NOMO-1 treated with DMSO at 0.1 percent for 48 hours (cell line): ENCODE measurements around the gene HIPK4.
A peak's percentile ranks its signal among the peaks of the same experiment; 100 is the strongest.

Experiments used
- DNase-seq: peaks from one replicate; lab custom pipeline; 2025; ENCODE audit not compliant: unreplicated experiment; lab: John Stamatoyannopoulos, UW

The HIPK4 gene

DNA sequence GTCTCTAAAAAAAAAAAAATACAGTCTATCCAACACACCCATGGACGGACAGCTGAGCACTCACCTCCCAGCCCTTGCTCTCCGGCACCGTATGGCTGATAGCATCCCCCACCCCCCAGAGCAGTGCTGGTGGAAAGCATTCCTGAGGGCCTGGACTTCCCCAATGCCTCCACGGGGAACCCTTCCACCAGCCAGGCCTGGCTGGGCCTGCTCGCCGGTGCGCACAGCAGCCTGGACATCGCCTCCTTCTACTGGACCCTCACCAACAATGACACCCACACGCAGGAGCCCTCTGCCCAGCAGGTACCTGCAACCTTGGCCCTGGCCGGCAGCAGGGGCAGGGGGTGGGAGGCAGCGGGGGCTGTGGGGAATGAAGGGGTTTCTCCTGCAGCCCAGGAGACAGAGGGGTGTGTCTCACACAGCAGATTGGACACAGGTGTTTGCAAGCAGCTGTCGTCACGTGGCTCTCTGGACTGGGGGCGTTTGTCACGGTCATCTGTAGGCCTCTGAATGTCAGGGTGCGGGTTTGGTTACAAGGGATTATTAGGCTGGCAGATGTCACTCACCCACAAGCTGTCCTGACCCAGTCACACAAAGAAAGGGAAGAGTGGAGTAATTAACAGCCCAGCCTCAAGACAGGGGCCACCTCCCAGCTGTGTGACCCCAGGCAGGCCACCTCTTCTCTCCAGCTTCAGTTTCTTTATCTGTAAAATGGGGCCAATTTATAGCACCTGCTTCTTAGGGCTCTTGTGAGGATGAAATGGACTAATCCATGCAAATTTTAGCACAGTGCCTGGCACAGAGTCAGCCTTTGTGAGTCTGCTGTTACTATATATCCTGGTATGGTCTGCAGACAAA lies 22.2 kb downstream of the HIPK4 start:
- DNase-seq = no peak

DNA sequence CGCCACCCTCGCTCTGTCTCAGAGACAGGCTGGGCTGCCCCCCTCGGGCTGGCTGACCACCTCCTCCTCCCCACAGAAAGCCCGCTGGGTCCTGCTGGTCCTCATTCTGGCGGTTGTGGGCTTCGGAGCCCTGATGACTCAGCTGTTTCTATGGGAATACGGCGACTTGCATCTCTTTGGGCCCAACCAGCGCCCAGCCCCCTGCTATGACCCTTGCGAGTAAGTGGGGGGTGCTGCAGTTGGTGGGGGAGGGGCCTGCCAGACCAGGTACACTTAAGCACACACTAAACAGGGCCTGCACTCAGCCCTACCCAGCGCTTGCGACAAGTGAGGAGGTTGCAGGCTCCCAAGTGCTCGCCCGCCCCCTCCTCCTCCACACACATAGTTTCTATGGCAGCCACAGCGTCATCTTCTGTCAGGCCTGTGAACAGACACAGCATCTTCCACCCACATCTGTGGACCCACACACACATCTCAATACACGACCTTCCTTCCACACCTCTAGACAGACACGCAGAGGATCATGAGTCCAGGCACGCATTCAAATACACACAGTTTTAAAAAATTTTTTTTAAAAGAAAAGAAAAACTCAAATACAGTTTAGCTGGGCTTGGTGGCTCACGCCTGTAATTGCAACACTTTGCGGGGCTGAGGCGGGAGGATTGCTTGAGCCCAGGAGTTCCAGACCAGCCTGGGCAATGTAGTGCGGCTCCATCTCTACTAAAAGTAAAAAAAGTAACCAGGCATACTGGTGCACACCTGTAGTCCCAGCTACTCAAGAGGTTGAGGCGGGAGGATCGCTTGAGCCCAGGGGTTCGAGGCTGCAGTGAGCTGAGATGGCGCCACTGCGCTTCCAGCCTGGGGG lies 23.1 kb downstream of the HIPK4 start:
- DNase-seq = peak; percentile 39

DNA sequence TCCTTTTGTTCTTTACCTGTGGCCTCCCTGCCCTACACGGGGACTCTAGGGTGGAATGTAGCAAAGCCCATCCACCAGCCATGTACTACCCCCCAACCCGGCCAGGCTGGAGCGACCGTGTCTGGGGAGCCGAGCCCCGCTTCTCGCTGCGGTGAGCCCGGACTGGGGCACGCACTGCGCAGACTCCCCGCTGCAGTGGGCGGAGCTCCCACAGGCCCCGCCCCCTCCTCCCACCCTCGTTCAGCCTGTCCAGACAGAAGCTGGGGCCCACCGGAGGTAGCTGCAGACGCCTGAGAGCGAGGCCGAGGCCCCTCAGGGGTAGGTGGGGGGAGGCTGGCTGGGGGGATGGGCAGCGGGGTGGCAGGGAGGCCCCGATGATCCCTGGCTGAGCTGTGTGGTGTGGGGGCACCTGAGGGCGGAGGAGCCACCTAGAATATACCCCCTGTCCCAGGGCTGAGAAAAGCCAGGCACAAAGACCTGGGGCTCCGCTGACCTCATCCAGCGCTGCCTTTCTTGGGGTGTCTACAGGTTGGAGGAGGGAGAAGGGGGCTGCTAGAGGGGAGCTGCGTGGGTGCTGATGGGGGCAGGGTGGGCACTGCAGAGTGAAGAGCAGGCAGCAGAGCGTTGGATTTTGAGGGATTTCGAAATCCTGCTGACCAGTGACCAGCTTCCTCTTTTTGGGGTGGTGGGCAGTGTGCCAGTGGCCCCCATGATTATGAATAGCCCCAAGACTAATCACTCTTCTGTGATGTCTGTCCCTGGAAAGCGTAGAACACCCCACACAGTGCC lies 24.2 kb downstream of the HIPK4 start:
- peak; percentile 62 for DNase-seq

DNA sequence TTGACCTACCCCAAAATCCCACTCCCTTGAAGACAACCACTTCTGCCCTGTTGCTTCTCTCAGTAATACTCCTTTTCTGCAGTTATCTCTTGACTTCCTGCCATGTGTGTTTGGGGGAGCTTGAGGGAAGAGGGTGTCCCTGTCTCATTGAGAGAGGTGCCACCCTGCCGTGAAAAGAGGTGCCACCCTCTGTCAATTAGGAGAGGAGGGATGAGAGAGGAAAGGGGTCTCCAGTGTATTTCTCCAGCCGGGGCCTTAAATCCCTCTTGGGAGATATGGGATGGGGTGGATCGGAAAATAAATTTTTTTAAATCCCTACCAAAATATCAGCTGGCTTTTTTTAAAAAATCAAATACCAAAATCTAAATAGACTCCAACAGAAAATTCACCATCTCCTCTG lies 25.0 kb downstream of the HIPK4 start:
- no peak for DNase-seq

DNA sequence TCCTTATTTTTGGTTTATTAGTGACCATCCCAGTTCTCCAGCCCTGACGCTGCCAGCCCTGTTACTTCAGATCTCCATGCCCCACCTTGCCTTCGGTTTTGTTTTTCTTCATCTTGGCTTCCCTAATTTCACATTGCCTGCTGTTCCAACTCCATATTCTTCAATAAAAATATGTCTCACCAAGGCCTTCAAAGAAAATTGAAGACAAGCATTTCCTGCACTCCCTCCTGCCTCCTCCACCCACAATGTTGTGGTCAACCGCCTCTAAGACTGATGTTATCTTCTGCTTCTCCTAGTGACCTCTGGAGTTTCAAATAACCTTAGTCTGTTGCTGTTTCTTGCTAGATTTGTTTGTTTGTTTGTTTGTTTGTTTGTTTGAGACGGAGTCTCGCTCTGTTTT lies 26.9 kb downstream of the HIPK4 start:
- DNase-seq = peak; percentile 79

DNA sequence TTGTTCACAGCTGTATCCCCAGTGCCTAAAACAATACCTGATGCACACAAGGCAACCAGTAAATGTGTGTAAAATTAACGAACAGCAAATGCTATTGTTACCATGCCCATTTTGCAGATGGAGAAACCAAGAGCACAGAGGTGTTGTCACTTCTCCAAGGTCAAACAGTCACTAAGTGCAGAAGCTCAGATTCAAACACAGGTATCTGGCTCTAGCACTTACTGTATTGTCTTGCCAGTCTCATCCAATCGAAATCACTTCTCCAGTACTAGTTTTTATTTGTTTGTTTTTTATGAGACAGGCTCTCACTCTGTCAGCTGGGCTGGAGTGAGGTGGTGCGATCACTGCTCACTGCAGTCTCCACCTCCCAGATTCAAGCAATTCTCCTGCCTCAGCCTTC lies 27.8 kb downstream of the HIPK4 start:
- no peak for DNase-seq

DNA sequence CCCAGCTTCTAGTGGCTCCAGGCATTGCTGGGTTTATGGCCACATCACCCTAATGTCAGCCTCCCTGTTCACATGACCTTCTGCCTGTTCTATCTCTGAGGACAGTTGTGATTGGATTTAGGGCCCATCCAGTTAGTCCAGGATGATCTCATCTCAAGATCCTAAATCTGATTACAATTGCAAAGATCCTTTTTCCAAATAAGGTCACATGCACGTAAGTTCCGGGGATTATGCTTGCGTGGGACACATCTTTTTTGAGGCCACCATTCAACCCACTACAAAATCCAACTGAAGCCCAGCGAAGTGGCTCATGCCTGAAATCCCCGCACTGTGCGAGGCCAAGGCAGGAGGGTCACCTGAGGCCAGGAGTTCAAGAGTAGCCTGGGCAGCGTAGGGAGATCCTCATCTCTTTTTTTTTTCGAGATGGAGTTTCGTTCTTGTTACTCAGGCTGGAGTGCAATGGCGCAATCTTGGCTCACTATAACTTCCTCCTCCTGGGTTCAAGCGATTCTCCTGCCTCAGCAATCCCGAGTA lies 29.2 kb downstream of the HIPK4 start:
- DNase-seq = peak; percentile 30

DNA sequence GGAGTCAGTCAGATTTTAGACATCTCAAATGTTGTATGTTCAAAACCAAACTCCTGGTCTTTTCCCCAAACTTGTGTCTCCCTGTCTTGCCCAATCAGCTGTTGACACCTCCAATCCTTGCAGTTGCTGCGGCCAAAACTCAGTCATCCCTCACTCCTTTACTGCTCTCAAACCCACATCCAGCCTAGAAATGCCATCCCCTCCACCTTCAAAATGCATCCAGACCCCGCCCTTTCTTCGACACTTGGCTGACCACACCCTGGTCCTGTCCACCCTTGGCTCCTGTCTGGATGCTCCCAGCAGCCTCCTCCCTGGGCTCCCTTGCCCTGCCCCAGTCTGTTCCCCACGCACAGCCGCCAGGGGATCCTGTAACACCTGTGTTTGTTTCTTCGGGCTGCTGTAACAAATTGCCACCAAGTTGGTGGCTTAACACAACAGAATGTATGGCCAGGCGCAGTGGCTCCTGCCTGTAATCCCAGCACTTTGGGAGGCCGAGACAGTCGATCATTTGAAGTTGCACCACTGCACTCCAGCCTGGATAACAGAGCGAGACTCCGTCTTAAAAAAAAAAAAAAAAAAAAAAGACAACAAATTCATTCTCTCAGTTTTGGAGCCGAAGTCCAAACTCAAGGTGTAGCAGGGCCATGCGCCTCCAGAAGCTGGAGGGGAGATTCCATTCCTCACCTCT lies 29.8 kb downstream of the HIPK4 start:
- no peak for DNase-seq

DNA sequence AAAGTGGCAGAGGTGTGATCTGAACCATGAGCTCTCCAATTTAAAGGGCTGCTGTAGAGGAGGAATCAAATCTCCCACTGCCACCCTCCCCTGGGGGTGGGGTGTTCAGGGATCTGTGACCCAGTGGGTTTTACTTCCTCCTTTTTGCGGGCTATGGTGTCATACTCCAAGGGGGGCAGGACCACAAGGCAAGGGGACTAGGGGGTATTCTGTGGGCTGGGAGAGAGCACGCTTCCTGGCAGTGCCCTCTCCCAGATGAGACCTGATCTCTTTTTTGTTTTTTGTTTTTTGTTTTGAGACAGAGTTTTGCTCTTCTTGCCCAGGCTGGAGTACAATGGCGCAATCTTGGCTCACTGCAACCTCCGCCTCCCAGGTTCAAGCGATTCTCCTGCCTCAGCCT lies 31.2 kb downstream of the HIPK4 start:
- DNase-seq = peak; percentile 88

DNA sequence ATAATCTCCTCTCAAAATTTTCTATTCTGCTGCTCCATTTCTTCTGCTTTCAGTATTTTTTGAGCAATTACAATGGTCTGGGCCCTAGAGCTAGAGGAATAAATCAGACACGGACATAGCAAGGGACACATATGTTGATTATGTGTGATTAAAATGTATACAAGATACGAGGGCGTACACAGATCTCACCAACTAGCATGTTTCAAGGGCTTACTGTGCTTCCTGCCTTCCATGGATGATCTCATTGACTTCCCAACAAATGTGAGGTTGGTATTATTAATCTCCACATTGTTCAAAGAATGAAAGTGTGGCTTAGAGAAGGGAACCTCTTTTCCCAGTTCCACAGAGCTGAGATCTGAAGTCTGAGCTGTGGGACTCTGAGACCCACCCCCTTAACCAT lies 32.3 kb downstream of the HIPK4 start:
- DNase-seq = no peak

DNA sequence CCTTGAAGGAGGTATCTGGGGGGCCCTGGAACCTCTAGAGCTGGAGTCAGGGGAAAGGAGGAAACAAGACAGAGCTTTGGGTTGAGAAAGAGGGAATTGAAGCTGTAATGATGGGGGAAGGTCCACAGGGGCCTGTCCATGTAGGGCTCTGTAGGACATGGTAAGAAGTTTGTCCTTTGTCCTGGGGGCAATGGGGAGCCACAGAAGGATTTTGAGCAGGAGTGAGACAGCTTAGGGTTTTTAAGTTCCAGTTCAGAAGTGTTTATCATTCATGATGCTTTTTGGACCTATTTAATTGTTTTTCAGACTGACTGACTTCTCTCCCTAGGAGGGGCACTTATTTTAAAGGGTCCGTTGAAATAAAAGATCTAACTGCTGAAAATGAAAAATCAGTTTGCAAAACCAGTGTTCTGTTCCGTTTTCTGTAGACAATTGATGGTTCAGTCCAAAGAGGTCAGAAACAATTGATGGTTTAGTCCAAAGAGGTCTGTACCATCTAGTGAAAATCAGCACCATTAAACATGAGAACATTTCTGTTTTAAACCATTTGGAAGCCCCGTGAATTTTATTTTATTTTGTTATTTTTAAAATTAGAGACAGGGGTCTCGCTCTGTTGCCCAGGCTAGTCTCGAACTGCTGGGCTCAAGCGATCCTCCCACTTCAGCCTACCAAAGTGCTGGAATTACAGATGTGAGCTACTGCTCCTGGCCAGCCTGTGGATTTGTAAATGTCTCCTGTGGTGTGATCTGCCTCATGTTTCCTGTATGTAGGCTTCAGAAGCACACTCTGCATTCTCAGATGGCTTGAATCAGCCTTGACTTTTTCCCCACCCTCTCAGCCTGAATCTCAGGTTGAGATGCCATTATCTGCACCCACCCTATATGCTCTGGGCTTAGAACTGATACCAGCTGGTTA lies 33.0 kb downstream of the HIPK4 start:
- no peak for DNase-seq

DNA sequence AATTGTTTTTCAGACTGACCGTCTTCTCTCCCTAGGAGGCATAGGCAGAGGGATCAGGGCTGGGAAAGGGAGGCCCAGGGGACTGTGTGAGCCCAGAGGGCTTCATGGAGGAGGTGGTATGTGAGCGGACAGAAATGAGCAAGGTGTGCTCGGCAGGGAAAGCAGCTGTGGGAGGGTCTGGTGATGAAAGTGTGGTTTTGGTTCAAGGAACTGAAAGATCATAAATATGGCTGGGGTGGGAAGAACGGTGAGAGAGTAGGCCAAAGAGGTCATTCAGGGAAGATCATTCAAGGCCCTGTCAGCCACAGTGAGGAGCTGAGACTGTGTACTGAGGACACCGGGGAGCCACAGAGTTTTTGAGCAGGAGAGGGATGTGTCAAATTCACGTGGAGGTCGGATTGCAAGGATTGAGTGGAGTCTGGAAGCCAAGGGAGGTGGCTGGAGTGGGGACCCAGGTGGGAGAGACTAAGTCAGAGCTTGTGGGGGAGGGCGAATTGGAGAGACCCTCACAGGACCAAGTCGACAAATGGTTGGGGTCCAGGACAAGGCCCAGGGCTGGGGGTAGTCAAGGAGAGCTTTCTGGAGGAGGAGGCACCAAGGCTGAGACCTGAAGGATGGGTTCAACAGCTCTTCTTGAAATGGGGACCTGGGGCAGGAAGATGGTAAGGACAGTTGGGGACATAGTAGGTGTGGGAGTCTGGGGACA lies 33.9 kb downstream of the HIPK4 start:
- peak; percentile 34 for DNase-seq

DNA sequence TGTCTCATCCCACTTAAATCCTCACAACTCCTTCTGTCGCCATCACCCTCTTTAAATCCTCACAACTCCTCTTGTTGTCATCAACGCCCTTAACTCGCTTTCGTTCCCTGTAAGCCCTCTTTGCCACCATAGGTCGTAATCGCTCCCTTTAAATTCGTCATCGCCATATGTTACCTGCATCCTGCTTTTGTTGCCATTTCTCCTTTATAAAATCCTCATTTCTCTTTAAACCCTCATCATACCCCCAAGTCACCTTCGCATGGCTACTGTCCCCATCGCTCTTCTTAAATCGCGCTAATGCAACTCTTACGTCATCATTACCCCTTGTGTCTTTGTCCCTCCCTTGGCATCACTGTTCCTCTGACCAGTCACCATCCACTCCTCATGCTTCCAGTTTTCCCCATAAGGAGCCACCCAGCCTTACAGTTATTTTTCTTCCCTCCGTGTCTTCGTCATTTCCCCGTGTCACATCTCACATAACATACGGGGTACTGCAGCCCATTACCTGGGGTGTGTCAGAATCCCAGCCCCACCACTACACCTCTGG lies 40.9 kb downstream of the HIPK4 start:
- peak; percentile 49 for DNase-seq

DNA sequence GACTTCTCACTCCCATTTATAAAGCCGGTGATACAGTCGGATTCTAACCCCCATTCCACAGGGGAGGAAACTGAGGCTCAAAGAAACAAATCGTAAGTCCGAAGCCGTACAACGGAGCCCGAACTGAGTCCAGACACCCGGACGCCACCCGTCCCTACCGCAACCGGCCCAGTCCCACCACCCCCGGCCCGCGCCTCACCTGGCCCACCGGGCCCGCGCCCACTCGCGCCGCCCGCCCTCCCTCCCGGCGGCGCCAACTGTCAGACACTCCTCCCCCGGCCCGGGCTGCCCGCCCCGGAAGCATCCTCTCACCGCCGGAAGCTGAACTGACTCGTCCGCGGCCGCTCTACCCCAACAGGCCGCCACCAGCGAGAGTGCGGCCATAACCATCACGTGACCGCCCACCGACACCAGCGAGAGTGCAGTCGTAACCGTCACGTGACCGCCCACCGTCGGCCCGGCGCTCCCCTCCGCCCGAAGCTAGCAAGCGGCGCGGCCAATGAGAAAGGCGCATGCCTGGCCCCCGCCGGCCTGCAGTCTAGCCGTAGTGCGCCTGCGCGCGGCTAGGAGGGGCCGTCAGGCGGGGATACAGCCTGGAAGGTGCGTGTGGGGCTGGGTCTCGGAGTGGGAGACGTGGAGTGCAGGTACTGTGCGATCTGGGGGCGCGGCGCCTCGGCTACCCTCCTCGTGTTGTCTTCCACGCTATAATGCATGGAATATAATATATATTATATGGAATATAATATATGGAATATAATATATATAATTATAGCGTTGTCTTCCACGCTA lies 41.7 kb downstream of the HIPK4 start, which contains the start of the genes C19orf47 and PLD3:
TSS of gene C19orf47 (minus strand) at position 273 of the 789 bp plus-strand sequence. CDS start 6,540 bp downstream, outside the sequence.
TSS of gene PLD3 (plus strand) at position 571 of the 789 bp plus-strand sequence. CDS start 17,789 bp downstream, outside the sequence.
- peak; percentile 99 for DNase-seq

DNA sequence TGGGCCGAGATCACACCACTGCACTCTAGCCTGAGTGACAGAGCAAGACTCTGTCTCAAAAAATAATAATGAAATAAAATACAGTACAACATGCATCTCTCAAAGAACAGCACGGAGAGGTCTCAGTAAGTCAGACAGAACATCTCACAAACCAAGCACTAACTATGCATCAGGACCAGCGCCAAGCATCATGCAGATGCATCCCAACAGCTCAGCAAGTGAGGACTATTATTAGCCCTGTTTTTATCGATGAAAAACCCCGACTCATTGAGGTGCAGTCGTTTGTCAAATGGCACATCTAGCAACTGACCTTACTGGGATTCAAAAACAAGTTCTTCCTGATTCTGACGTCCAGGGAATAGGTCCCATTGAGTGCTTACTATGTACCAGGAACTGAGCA lies 45.6 kb downstream of the HIPK4 start:
- DNase-seq = no peak

DNA sequence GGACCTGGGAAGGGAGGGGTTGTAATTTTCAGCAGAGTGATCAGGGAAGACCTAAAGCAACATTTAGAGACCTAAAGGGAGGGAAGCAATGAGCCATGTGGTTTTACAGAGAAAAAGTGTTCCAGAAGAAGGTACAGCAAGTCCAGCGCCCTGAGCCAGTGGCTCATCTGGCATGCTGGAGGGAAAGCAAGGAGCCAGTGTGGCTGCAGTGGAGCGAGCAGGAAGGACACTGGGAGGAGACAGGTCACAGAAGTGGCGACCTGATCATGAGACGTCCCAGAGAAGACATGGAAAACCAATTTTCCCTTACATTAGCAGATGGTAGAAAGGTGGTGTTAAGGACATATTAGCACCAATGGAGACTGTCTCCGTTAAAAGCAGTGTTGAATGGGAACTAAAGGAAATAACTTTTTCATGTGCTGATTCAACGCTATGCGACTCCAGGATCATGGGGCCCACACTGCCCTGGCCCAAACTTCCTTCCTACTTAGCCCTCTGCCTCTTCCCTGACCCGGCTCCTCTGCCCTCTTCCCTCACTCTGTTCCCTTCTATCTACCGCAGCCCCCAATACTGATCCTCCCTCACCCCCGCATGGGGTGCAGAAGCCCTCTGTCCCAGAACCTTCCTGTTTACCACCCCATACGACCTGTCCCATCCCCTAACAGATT lies 47.2 kb downstream of the HIPK4 start:
- no peak for DNase-seq
